Breast epithelium (tissue), 4 donors: ENCODE data around the gene PHF12. TPM values are rescaled to one million over a fixed set of nuclear protein-coding genes. Genes with fewer than 3 reads are reported as not detected.

ENCODE experiments used
- DNase-seq, 2 donors: peaks; one replicate each; pipeline ENCODE4 v3.0.0-alpha.2; 2019; ENCODE audit warnings: low spot score in 2 of 2
- H3K27ac ChIP-seq, 2 donors: fragments of 200-600 bp; sonication (generic) in 1 of 2; one replicate each; pipeline ENCODE4 v1.5.1; 2016 to 2019; ENCODE audit warnings: mild to moderate bottlenecking in 1 of 2
- H3K27me3 ChIP-seq, 2 donors: fragments of 200-600 bp; sonication (generic) in 1 of 2; one replicate each; pipeline versions ENCODE4 v1.5.1 to v1.6.0; 2017 to 2019; ENCODE audit warnings: control low read depth in 1 of 2, mild to moderate bottlenecking in 1 of 2
- H3K36me3 ChIP-seq: fragments of 200-600 bp; one replicate; pipeline ENCODE4 v1.5.1; 2019
- H3K4me1 ChIP-seq, 2 donors: fragments of 200-600 bp; sonication (generic); one replicate each; pipeline ENCODE4 v1.5.1; 2016 to 2019; ENCODE audit warnings: control low read depth in 1 of 2
- H3K4me3 ChIP-seq, 3 donors: fragments of 200-600 bp; sonication (generic); 1 replicate in 2 of 3; 2 replicates in 1 of 3; pipeline ENCODE4 v1.5.1; 2016 to 2019; ENCODE audit warnings: mild to moderate bottlenecking in 3 of 3, moderate library complexity in 2 of 3
- H3K9me3 ChIP-seq, 2 donors: fragments of 200-600 bp; sonication (generic) in 1 of 2; one replicate each; pipeline ENCODE4 v1.5.1; 2016 to 2019; ENCODE audit warnings: control low read depth in 1 of 2
- CTCF ChIP-seq, 3 donors: fragments of 450-650 bp; IDR thresholded peaks; one replicate each; pipeline ENCODE4 v1.5.1; 2016 to 2017; ENCODE audit warnings: antibody characterized with exemption in 3 of 3, mild to moderate bottlenecking in 3 of 3, moderate library complexity in 3 of 3
- POLR2A ChIP-seq: fragments of 450-650 bp; IDR thresholded peaks from one replicate; pipeline ENCODE4 v1.6.1; 2016; ENCODE audit warnings: antibody characterized with exemption, mild to moderate bottlenecking, moderate library complexity
- POLR2AphosphoS5 ChIP-seq, 3 donors: sonication (generic); formaldehyde crosslinking; IDR thresholded peaks; one replicate each; pipeline ENCODE4 v1.6.1; 2017; ENCODE audit warnings: antibody characterized with exemption in 3 of 3
- intact Hi-C: fragments of 100-400 bp; cut with DNase I; formaldehyde crosslinking; loops from one replicate; pipeline ENCODE4 v1.15.1; 2023; ENCODE audit warnings: low total_unique reads
- total RNA-seq, 3 donors: library from RNA; depleted of rRNA; stranded (reverse); fragments of >200 nt; gene quantifications; one replicate each; pipeline ENCODE4 v1.1.0, GENCODE V29; 2016

PHF12 gene
- total RNA-seq, 3 donors from 2014 or later = 32.2 to 42.9 (median 40.3) TPM

DNA sequence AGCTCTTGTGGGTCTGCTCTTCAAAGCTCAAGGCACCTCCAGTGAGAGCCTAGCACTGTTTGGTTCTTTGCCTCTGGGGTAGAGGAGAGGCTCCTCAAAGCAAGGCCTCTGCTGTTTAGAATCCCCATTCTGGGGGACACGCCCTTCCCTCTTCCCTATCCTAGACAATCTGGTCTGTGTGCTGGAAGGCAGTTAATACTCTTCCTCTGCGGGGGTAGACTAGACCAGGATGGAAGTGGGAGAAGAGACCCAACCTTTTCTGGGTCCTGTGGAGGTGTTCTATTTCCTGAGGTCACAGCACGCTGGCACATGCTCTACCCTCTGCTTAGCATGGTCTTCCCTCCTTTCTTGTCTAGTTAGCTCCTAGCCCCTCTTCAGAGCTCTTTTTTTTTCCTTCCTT lies 88.8 kb downstream of the PHF12 start:
- no peaks in the 10 kb centered on the region for H3K27me3 ChIP-seq
- DNase-seq = no peak
- H3K9me3 ChIP-seq = no peaks in the 10 kb centered on the region
- intact Hi-C loops = no loop called here
- no peak for TF ChIP-seq CTCF (IDR thresholded peaks at IDR 0.05)
- no peak for TF ChIP-seq POLR2AphosphoS5 (IDR thresholded peaks at IDR 0.05)
- TF ChIP-seq POLR2A = no peak
- H3K27ac ChIP-seq = no peak overlapping the region
- H3K4me3 ChIP-seq = no peak overlapping the region
- peaks cover 7% of the 10 kb centered on the region for H3K36me3 ChIP-seq
- no peaks in the 10 kb centered on the region for H3K4me1 ChIP-seq

GRCh38 chr17:28861393-28862203 lies 89.7 kb downstream of the PHF12 start:
- Histone ChIP-seq H3K9me3 (no peaks in the 10 kb centered on the region), H3K4me3 (no peak overlapping the region), H3K27me3 (no peaks in the 10 kb centered on the region), H3K4me1 (no peaks in the 10 kb centered on the region), H3K36me3 (peaks cover 7% of the 10 kb centered on the region), H3K27ac (no peak overlapping the region)
- intact Hi-C loops = no loop called here
- no peak for DNase-seq
- TF ChIP-seq POLR2A (no peak), CTCF (IDR thresholded peaks at IDR 0.05) (no peak), POLR2AphosphoS5 (IDR thresholded peaks at IDR 0.05) (no peak)

DNA sequence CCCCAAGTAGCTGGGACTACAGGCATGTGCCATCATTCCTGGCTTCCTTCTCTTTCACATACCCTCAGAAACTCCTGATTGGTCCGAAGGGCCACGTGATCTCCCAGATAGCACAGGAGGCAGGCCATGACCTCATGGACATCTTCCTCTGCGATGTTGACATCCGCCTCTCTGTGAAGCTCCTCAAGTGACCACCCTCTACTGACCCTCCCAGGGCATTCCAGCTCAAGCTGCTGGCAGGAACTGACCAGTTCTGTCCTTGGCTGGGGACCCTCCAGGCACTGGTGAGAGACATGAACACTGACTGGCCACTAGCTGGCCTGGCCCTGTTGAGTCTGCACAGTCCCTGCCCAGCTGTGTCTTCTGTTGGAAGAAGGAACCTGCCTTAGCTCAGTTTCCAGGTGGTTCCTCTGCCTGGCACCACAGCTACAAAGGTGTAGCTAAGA lies 90.9 kb downstream of the PHF12 start:
- TF ChIP-seq POLR2AphosphoS5 (IDR thresholded peaks at IDR 0.05) (no peak), CTCF (IDR thresholded peaks at IDR 0.05) (no peak), POLR2A (no peak)
- H3K36me3 ChIP-seq = peaks cover 7% of the 10 kb centered on the region
- no peaks in the 10 kb centered on the region for H3K4me1 ChIP-seq
- H3K4me3 ChIP-seq = no peak overlapping the region
- H3K27me3 ChIP-seq = no peaks in the 10 kb centered on the region
- DNase-seq = no peak
- no peaks in the 10 kb centered on the region for H3K9me3 ChIP-seq
- intact Hi-C loops = no loop called here
- H3K27ac ChIP-seq = no peak overlapping the region

DNA sequence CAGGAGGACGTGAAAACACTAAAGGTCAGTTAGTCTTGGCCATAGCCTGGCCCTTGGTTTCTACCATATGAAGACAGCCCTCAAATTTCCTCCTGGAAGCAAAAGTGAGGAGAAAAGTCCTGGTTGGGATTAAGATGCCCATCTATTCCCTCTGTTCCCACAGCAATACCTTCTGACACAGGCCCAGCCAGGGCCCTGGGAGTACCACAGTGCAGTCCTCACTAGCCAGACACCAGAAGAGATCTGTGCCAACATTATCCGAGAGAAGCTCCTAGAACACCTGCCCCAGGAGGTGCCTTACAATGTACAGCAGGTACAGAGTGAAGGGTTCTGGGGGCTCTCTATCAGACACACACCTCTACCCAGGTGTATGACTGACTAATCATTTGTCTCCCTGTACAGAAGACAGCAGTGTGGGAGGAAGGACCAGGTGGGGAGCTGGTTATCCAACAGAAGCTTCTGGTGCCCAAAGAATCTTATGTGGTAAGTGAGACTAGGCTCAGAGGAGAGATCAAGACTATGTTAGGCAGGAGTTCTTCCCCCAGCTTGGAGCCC lies 92.4 kb downstream of the PHF12 start:
- no peak for DNase-seq
- Histone ChIP-seq H3K4me3 (no peak overlapping the region), H3K9me3 (no peaks in the 10 kb centered on the region), H3K4me1 (peaks cover 0 to 3% of the 10 kb centered on the region in 2 donors), H3K27ac (no peak overlapping the region), H3K36me3 (peaks cover 7% of the 10 kb centered on the region), H3K27me3 (no peaks in the 10 kb centered on the region)
- TF ChIP-seq POLR2AphosphoS5 (IDR thresholded peaks at IDR 0.05) (no peak), CTCF (IDR thresholded peaks at IDR 0.05) (no peak), POLR2A (no peak)
- intact Hi-C loops = no loop called here
